KMS-11 (cell line): ENCODE results near the gene WDR90.

Source experiments
- H2AFZ ChIP-seq: fragments of 200-600 bp; sonication (generic); 2 replicates; pipeline ENCODE4 v1.6.1; 2016; ENCODE audit warnings: antibody characterized with exemption, mixed run types, low read depth
- H3K27ac ChIP-seq: fragments of 200-600 bp; sonication (generic); 2 replicates; pipeline ENCODE4 v1.6.1; 2016; ENCODE audit warnings: mild to moderate bottlenecking, mixed run types
- H3K27me3 ChIP-seq: fragments of 200-600 bp; sonication (generic); 2 replicates; pipeline ENCODE4 v1.6.1; 2017; ENCODE audit warnings: mild to moderate bottlenecking, low read depth, mixed run types, moderate library complexity; ENCODE audit not compliant: insufficient read depth
- H3K36me3 ChIP-seq: fragments of 200-600 bp; sonication (generic); 2 replicates; pipeline ENCODE4 v1.6.1; 2017; ENCODE audit warnings: mild to moderate bottlenecking, mixed run types; ENCODE audit not compliant: insufficient read depth
- H3K4me1 ChIP-seq: fragments of 200-600 bp; sonication (generic); 2 replicates; pipeline ENCODE4 v1.6.1; 2016; ENCODE audit warnings: mild to moderate bottlenecking, low read depth, mixed run types; ENCODE audit not compliant: poor library complexity, severe bottlenecking
- H3K4me2 ChIP-seq: fragments of 200-600 bp; sonication (generic); 2 replicates; pipeline ENCODE4 v1.7.0; 2016; ENCODE audit warnings: mild to moderate bottlenecking, mixed run types
- H3K4me3 ChIP-seq: fragments of 200-600 bp; sonication (generic); IDR thresholded peaks from 2 replicates; pipeline ENCODE4 v1.6.1; 2017; ENCODE audit warnings: low read depth, low read length, mixed read lengths; ENCODE audit not compliant: insufficient read depth
- H3K79me2 ChIP-seq: fragments of 200-600 bp; sonication (generic); 2 replicates; pipeline ENCODE4 v1.6.1; 2016; ENCODE audit warnings: low read depth, mixed run types; ENCODE audit not compliant: insufficient read depth
- H3K9ac ChIP-seq: fragments of 200-600 bp; sonication (generic); 2 replicates; pipeline ENCODE4 v1.6.1; 2016; ENCODE audit warnings: mild to moderate bottlenecking, mixed run types
- H4K20me1 ChIP-seq: fragments of 200-600 bp; sonication (generic); 2 replicates; pipeline ENCODE4 v1.6.1; 2016; ENCODE audit warnings: mild to moderate bottlenecking, mixed run types; ENCODE audit not compliant: insufficient read depth
- CTCF ChIP-seq: fragments of 200-600 bp; sonication (generic); conservative IDR thresholded peaks from 2 replicates; pipeline ENCODE4 v1.6.1; 2017; ENCODE audit warnings: low read depth, mild to moderate bottlenecking, antibody characterized with exemption, low read length, moderate library complexity, mixed read lengths

WDR90 gene

GRCh38 chr16:628321-629061 is 20.7 kb upstream of the WDR90 start:
- no peak for TF ChIP-seq CTCF

GRCh38 chr16:629185-629832 is 19.9 kb upstream of the WDR90 start:
- no peak overlapping the region for H3K9ac ChIP-seq
- no peak overlapping the region for H3K4me2 ChIP-seq
- no peaks in the 10 kb centered on the region for H4K20me1 ChIP-seq
- H3K27me3 ChIP-seq = no peaks in the 10 kb centered on the region
- no peak overlapping the region for H3K4me3 ChIP-seq
- no peak overlapping the region for H3K27ac ChIP-seq
- no peak for TF ChIP-seq CTCF
- H3K79me2 ChIP-seq = no peaks in the 10 kb centered on the region; the same call in 1 of the 2 replicates
- H2AFZ ChIP-seq = no peak overlapping the region
- H3K36me3 ChIP-seq = no peaks in the 10 kb centered on the region
- H3K4me1 ChIP-seq = no peaks in the 10 kb centered on the region

More at GRCh38 chr16:628321-629061, 20.7 kb upstream of the WDR90 start:
- no peaks in the 10 kb centered on the region for H3K4me1 ChIP-seq
- H3K4me3 ChIP-seq = no peak overlapping the region
- H4K20me1 ChIP-seq = no peaks in the 10 kb centered on the region
- H3K27ac ChIP-seq = no peak overlapping the region
- no peaks in the 10 kb centered on the region for H3K27me3 ChIP-seq
- no peak overlapping the region for H3K4me2 ChIP-seq
- no peaks in the 10 kb centered on the region for H3K36me3 ChIP-seq
- H2AFZ ChIP-seq = no peak overlapping the region
- H3K79me2 ChIP-seq = no peaks in the 10 kb centered on the region
- H3K9ac ChIP-seq = no peak overlapping the region

- H3K4me2 ChIP-seq = no peak overlapping the region
- H3K4me1 ChIP-seq = peaks cover 3% of the 10 kb centered on the region
- H3K36me3 ChIP-seq = no peaks in the 10 kb centered on the region; the same call in 1 of the 2 replicates
- H3K79me2 ChIP-seq = peaks cover 2% of the 10 kb centered on the region; the same call in 1 of the 2 replicates
- no peak overlapping the region for H2AFZ ChIP-seq
- no peak overlapping the region for H3K9ac ChIP-seq
- H3K4me3 ChIP-seq = no peak overlapping the region
- no peaks in the 10 kb centered on the region for H4K20me1 ChIP-seq
- no peak for TF ChIP-seq CTCF
- H3K27me3 ChIP-seq = no peaks in the 10 kb centered on the region
- no peak overlapping the region for H3K27ac ChIP-seq
Observed at GRCh38 chr16:629833-630248, 19.3 kb upstream of the WDR90 start.

- Histone ChIP-seq H3K9ac (no peak overlapping the region), H3K27ac (no peak overlapping the region), H2AFZ (no peak overlapping the region), H4K20me1 (no peaks in the 10 kb centered on the region), H3K79me2 (peaks cover 6% of the 10 kb centered on the region; the same call in 1 of the 2 replicates), H3K36me3 (no peaks in the 10 kb centered on the region; the same call in 1 of the 2 replicates), H3K27me3 (no peaks in the 10 kb centered on the region), H3K4me3 (no peak overlapping the region), H3K4me2 (no peak overlapping the region), H3K4me1 (peaks cover 3% of the 10 kb centered on the region)
- TF ChIP-seq CTCF = no peak
Observed at GRCh38 chr16:630249-630814, 18.8 kb upstream of the WDR90 start.
